Measurements from ENCODE around the gene MYOZ2. TPM values are rescaled to one million over a fixed set of nuclear protein-coding genes. Genes with fewer than 3 reads are reported as not detected.
A peak's percentile ranks its signal among the peaks of the same experiment; 100 is the strongest.

Gene MYOZ2
- total and polyA plus RNA-seq, 2 of the 4 experiments (the other 2 are of a cell fraction): 0.17 to 0.18 TPM

- WGBS, 2 experiments (ENCODE audit: extremely low coverage in 2 of 2, insufficient read length in 1 of 2): no CpG with 5 or more reads among the region's 4 CpGs
- peaks cover 12% of the 10 kb centered on the region; the same call in 1 of the 2 replicates for H3K4me1 ChIP-seq (ENCODE audit: control insufficient read depth, insufficient read depth, low read length)
- H3K18ac ChIP-seq (ENCODE audit: low read depth, low read length): peak overlapping the region; percentile 66
- H3K23ac ChIP-seq (ENCODE audit: low read depth, low read length): peak overlapping the region; percentile 53; the same call in 1 of the 2 replicates
- peak overlapping the region; percentile 84; the same call in 1 of the 2 replicates for H4K5ac ChIP-seq (ENCODE audit: low read depth, low read length)
- TF ChIP-seq CTCF (conservative IDR thresholded peaks at IDR 0.05; ENCODE audit: low read depth, low read length) (no peak), CHD1 (IDR thresholded peaks at IDR 0.05; ENCODE audit: low read depth, low read length) (no peak)
- peak overlapping the region; percentile 80 for H2AK5ac ChIP-seq (ENCODE audit: low read depth, low read length)
- no peak overlapping the region for H3K56ac ChIP-seq (ENCODE audit: extremely low read depth, insufficient read depth, low read length)
- peak overlapping the region; percentile 34 to 88 for H4K8ac ChIP-seq (ENCODE audit: low read depth in 2 of 2, low read length in 2 of 2)
- H2BK5ac ChIP-seq (ENCODE audit: low read depth, low read length, poor library complexity, severe bottlenecking): peak overlapping the region; percentile 66
- H3K27ac ChIP-seq (ENCODE audit: insufficient read depth, low read length): no peak overlapping the region
- DNase-seq (no peak), ATAC-seq (ENCODE audit: low read depth) (no peak)
- in situ Hi-C loops (cut with MboI; ENCODE audit: low sequenced_read_pairs): loop anchor here (10.0 kb wide), 1 partner anchor 108 kb away; the partner anchor contains the start of gene USP53
- peak overlapping the region; percentile 76 for H2BK15ac ChIP-seq (ENCODE audit: low read depth, low read length)
- no TSS peak for BruUV-seq (replicated peaks)
- CTCF ChIA-PET: no interaction called here
- H3K36me3 ChIP-seq (ENCODE audit: control insufficient read depth, insufficient read depth, low read length): no peaks in the 10 kb centered on the region
- H3K9ac ChIP-seq (ENCODE audit: low read depth, low read length): no peak overlapping the region
- peak overlapping the region; percentile 72 for H4K91ac ChIP-seq (ENCODE audit: insufficient read depth, low read depth, low read length)
- no peaks in the 10 kb centered on the region for H4K20me1 ChIP-seq (ENCODE audit: insufficient read depth, low read length)
- dilution Hi-C loops (cut with HindIII; ENCODE audit: low sequenced_read_pairs, unreplicated experiment): no loop called here
- peak overlapping the region; percentile 77 for H2BK20ac ChIP-seq (ENCODE audit: low read depth, low read length)
- H3K4me2 ChIP-seq (ENCODE audit: low read depth, low read length): no peak overlapping the region
- POLR2A ChIA-PET (ENCODE audit: unreplicated experiment): no interaction called here
- H3K4me3 ChIP-seq (ENCODE audit: insufficient read depth, low read depth, low read length): no peak overlapping the region
- intact Hi-C loops (cut with micrococcal nuclease): no loop called here
- H3K14ac ChIP-seq (replicated peaks; ENCODE audit: low read depth, low read length): peak overlapping the region; percentile 93
- H2AFZ ChIP-seq (replicated peaks; ENCODE audit: low read length, poor library complexity): peak overlapping the region; percentile 60
- no peaks in the 10 kb centered on the region for H3K9me3 ChIP-seq (ENCODE audit: control insufficient read depth, insufficient read depth, low read length)
- H2AK9ac ChIP-seq (replicated peaks; ENCODE audit: low read depth, low read length, poor library complexity): no peak overlapping the region
- no peaks in the 10 kb centered on the region for H3K27me3 ChIP-seq (ENCODE audit: control insufficient read depth, insufficient read depth, low read length)
- H3K4ac ChIP-seq (ENCODE audit: low read depth, low read length): peak overlapping the region; percentile 87
- 0 out of 4 replicates have a peak, but pooled peaks cover 0 to 2% of the 10 kb centered on the region in 2 experiments for H3K79me1 ChIP-seq (ENCODE audit: low read depth in 1 of 2, low read length in 2 of 2)
- H3K9me1 ChIP-seq (ENCODE audit: insufficient read depth, low read length): peaks cover 10% of the 10 kb centered on the region; the same call in 1 of the 2 replicates
- peak overlapping the region; percentile 82 for H2BK120ac ChIP-seq (ENCODE audit: low read depth, low read length)
These were observed 29.3 kb upstream of the MYOZ2 start for GRCh38 chr4:119106036-119107000.
